GM12891 (cell line): ENCODE measurements around the gene NDC80.

Source experiments
- DNase-seq: peaks from one replicate; pipeline ENCODE4 v3.0.0; 2011; ENCODE audit warnings: low spot score; ENCODE audit not compliant: insufficient read length
- FAIRE-seq: peaks from 2 replicates; lab custom pipeline; 2011; peaks lifted over from hg19 to GRCh38; lab: Jason Lieb, UNC
- PAX5 ChIP-seq: IDR thresholded peaks from 2 replicates; pipeline ENCODE4 v1.6.1; 2011; ENCODE audit warnings: low read length, moderate library complexity, mild to moderate bottlenecking; ENCODE audit not compliant: insufficient read depth, severe bottlenecking
- POLR2A ChIP-seq: IDR thresholded peaks from 2 replicates; pipeline ENCODE4 v1.6.1; 2011; ENCODE audit warnings: low read depth, low read length, control low read depth
- POLR2AphosphoS5 ChIP-seq: IDR thresholded peaks from 2 replicates; pipeline ENCODE4 v1.6.1; 2011; ENCODE audit warnings: low read depth, low read length, control low read depth
- POU2F2 ChIP-seq: IDR thresholded peaks from 2 replicates; pipeline ENCODE4 v1.6.1; 2011; ENCODE audit warnings: low read depth, mild to moderate bottlenecking, control low read depth, low read length, moderate library complexity
- SPI1 ChIP-seq: IDR thresholded peaks from 2 replicates; pipeline ENCODE4 v1.6.1; 2011; ENCODE audit warnings: low read depth, low read length, control low read depth
- TAF1 ChIP-seq: IDR thresholded peaks from 2 replicates; pipeline ENCODE4 v1.6.1; 2011; ENCODE audit warnings: low read depth, low read length, control low read depth

The NDC80 gene

GRCh38 chr18:2617401-2617998 is 46.1 kb downstream of the NDC80 start:
- FAIRE-seq (no peak), DNase-seq (no peak)
- TF ChIP-seq SPI1 = no peak
- no peak for TF ChIP-seq TAF1
- no peak for TF ChIP-seq PAX5
- TF ChIP-seq POLR2A = no peak
- no peak for TF ChIP-seq POLR2AphosphoS5
- no peak for TF ChIP-seq POU2F2

- DNase-seq (no peak), FAIRE-seq (peak; percentile 47)
- TF ChIP-seq POLR2A (no peak), TAF1 (no peak), POU2F2 (no peak), SPI1 (no peak), PAX5 (no peak), POLR2AphosphoS5 (no peak)
Observed at GRCh38 chr18:2618009-2618408, 46.7 kb downstream of the NDC80 start.

GRCh38 chr18:2625217-2625616 is 53.9 kb downstream of the NDC80 start:
- DNase-seq = no peak
- FAIRE-seq = no peak
- TF ChIP-seq POLR2A (no peak), PAX5 (no peak), POU2F2 (no peak), POLR2AphosphoS5 (no peak), SPI1 (no peak), TAF1 (no peak)

- TF ChIP-seq POLR2AphosphoS5 (no peak), SPI1 (no peak), TAF1 (no peak), PAX5 (no peak), POU2F2 (no peak), POLR2A (no peak)
- DNase-seq = no peak
- no peak for FAIRE-seq
Observed at GRCh38 chr18:2627821-2628276, 56.5 kb downstream of the NDC80 start.

- FAIRE-seq (no peak), DNase-seq (no peak)
- TF ChIP-seq POU2F2 = no peak
- no peak for TF ChIP-seq POLR2A
- TF ChIP-seq TAF1 = no peak
- no peak for TF ChIP-seq PAX5
Observed at GRCh38 chr18:2629003-2629402, 57.6 kb downstream of the NDC80 start.

- DNase-seq (no peak), FAIRE-seq (peak; percentile 74)
- TF ChIP-seq POU2F2 = no peak
- TF ChIP-seq TAF1 = no peak
- no peak for TF ChIP-seq PAX5
- TF ChIP-seq POLR2A = no peak
- no peak for TF ChIP-seq POLR2AphosphoS5
- no peak for TF ChIP-seq SPI1
Observed at GRCh38 chr18:2635586-2635985, 64.2 kb downstream of the NDC80 start.

GRCh38 chr18:2636126-2636631 is 64.8 kb downstream of the NDC80 start:
- FAIRE-seq = no peak
- TF ChIP-seq SPI1 (no peak), TAF1 (no peak), PAX5 (no peak), POLR2A (no peak)
- no peak for DNase-seq

GRCh38 chr18:2641638-2642037 is 70.3 kb downstream of the NDC80 start:
- TF ChIP-seq POLR2AphosphoS5 = no peak
- no peak for TF ChIP-seq POLR2A
- TF ChIP-seq SPI1 = peak; percentile 73
- TF ChIP-seq PAX5 = no peak
- FAIRE-seq = peak; percentile 70
- peak; percentile 48 for DNase-seq

- DNase-seq = no peak
- peak; percentile 50 for FAIRE-seq
- TF ChIP-seq POLR2A (no peak), POU2F2 (no peak), PAX5 (no peak), POLR2AphosphoS5 (no peak), TAF1 (no peak)
Observed at GRCh38 chr18:2642771-2643170, 71.4 kb downstream of the NDC80 start.

GRCh38 chr18:2644535-2644934 is 73.2 kb downstream of the NDC80 start:
- TF ChIP-seq POLR2A (no peak), POLR2AphosphoS5 (no peak), POU2F2 (no peak), SPI1 (no peak), PAX5 (no peak), TAF1 (no peak)
- DNase-seq (no peak), FAIRE-seq (no peak)
